Measurements from ENCODE around the gene AKAP14.

DNA sequence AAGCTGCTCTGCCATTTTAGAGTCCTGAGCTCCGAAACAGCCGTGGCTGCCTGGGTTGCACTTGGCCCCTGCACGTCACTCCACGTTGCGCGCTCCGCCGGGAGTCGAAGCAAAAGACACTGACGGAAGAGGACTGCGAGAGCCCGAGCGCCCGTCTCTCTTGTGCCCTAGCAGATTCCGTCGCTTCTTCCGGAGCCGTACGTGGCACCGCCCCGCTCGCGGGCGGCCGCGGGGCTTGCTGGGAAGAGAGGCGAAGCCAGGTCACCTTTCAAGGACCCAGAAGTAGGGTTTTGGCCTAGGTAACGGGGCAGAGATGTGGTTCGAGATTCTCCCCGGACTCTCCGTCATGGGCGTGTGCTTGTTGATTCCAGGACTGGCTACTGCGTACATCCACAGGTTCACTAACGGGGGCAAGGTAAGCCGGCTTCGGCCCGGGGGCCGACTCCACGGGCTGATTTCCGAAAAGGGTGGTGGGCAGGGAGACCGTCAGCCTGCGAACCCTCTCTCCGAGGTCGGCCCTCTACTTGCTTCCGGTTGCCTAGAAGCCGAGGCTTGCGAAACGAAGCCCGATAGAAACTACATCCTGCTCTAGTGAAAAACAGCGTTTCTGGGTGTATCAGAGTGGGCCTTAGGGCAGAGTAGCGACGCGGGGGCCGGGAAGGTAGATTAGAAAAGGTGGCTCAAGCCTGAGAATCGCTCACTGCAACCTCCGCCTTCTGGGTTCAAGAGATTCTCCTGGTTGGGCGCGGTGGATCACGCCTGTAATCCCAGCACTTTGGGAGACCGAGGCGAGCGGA lies 23.9 kb upstream of the AKAP14 start, which contains the start of the genes NDUFA1 and RNF113A:
- TF ChIP-seq, protein P1, sequence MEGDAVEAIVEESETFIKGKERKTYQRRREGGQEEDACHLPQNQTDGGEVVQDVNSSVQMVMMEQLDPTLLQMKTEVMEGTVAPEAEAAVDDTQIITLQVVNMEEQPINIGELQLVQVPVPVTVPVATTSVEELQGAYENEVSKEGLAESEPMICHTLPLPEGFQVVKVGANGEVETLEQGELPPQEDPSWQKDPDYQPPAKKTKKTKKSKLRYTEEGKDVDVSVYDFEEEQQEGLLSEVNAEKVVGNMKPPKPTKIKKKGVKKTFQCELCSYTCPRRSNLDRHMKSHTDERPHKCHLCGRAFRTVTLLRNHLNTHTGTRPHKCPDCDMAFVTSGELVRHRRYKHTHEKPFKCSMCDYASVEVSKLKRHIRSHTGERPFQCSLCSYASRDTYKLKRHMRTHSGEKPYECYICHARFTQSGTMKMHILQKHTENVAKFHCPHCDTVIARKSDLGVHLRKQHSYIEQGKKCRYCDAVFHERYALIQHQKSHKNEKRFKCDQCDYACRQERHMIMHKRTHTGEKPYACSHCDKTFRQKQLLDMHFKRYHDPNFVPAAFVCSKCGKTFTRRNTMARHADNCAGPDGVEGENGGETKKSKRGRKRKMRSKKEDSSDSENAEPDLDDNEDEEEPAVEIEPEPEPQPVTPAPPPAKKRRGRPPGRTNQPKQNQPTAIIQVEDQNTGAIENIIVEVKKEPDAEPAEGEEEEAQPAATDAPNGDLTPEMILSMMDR (conservative IDR thresholded peaks at IDR 0.05 in 1 of 2, IDR thresholded peaks at IDR 0.05 in 1 of 2; ENCODE audit: extremely low read depth in 1 of 2, insufficient read depth in 1 of 2, low read depth in 1 of 2, low read length in 2 of 2) = no peak
- TF ChIP-seq EZH2 (IDR thresholded peaks at IDR 0.05; ENCODE audit: borderline replicate concordance, low read length) = no peak

Data from mammary epithelial cell (primary cell).